ENCODE results near the gene SLC52A3. TPM values are rescaled to one million over a fixed set of nuclear protein-coding genes. Genes with fewer than 3 reads are reported as not detected.
"Not testable (repeated sequence)": the region's sequence is repeated elsewhere in the genome, so short reads cannot be mapped to it uniquely, and the experiment has no call there.

Gene SLC52A3
- total and polyA plus RNA-seq, 2 donors (not counting 3 experiments of a cell fraction or from before 2014, with no cell fraction given): not detected

- H3K4me3 ChIP-seq (replicated peaks in 1 of 3; ENCODE audit: insufficient read depth in 1 of 3, low read depth in 1 of 3, low read length in 3 of 3): no peak overlapping the region
- H3K9me1 ChIP-seq (replicated peaks; ENCODE audit: control insufficient read depth, extremely low read depth, insufficient read depth, low read length): no peaks in the 10 kb centered on the region
- H3K36me3 ChIP-seq (ENCODE audit: control insufficient read depth in 2 of 2, extremely low read depth in 1 of 2, insufficient read depth in 2 of 2, low read length in 2 of 2): no peaks in the 10 kb centered on the region
- no peak overlapping the region for H3K27ac ChIP-seq (ENCODE audit: insufficient read depth, low read depth, low read length)
- dilution Hi-C loops (cut with MboI; ENCODE audit: extremely low pct_ligation_motif_present, low sequenced_read_pairs) (no loop called here), intact Hi-C loops (cut with micrococcal nuclease) (no loop called here)
- no peaks in the 10 kb centered on the region for H4K20me1 ChIP-seq (replicated peaks; ENCODE audit: control insufficient read depth, extremely low read depth, insufficient read depth, low read length)
- H3K27me3 ChIP-seq (ENCODE audit: control insufficient read depth in 2 of 2, insufficient read depth in 2 of 2, low read length in 2 of 2): no peaks in the 10 kb centered on the region
- no peak overlapping the region for H3K9ac ChIP-seq (replicated peaks; ENCODE audit: extremely low read depth, insufficient read depth, low read length)
- H3K4me2 ChIP-seq (ENCODE audit: insufficient read depth, low read length): no peak overlapping the region
- no peak overlapping the region for H2AFZ ChIP-seq (ENCODE audit: low read depth, low read length)
- H3K9me3 ChIP-seq (replicated peaks; ENCODE audit: control insufficient read depth, insufficient read depth, low read length): no peaks in the 10 kb centered on the region
- BruUV-seq (replicated peaks): no TSS peak
- TF ChIP-seq FOS (IDR thresholded peaks at IDR 0.05; ENCODE audit: borderline replicate concordance, insufficient read depth, low read length) (no peak), MAX (IDR thresholded peaks at IDR 0.05; ENCODE audit: insufficient read depth, insufficient read length) (no peak), MYC (IDR thresholded peaks at IDR 0.05; ENCODE audit: low read depth, low read length) (no peak), JUN (IDR thresholded peaks at IDR 0.05; ENCODE audit: borderline replicate concordance, insufficient read depth, insufficient read length, low read depth) (no peak), POLR2A (IDR thresholded peaks at IDR 0.05; ENCODE audit: low read depth, low read length) (no peak), POLR2AphosphoS5 (IDR thresholded peaks at IDR 0.05; ENCODE audit: insufficient read depth, low read depth, low read length) (no peak)
- FAIRE-seq: no peak
- no peaks in the 10 kb centered on the region for H3K4me1 ChIP-seq (ENCODE audit: control insufficient read depth, extremely low read depth, insufficient read depth, low read length)
- H3K79me2 ChIP-seq (ENCODE audit: control insufficient read depth, insufficient read depth, low read length): no peaks in the 10 kb centered on the region
- ChIA-PET POLR2A (no interaction called here), CTCF (no interaction called here)
- DNase-seq (ENCODE audit: low read depth, low spot score): no peak
Measured at GRCh38 chr20:801678-802077, 33.4 kb upstream of the SLC52A3 start.

- intact Hi-C loops (cut with micrococcal nuclease); dilution Hi-C loops (cut with MboI; ENCODE audit: extremely low pct_ligation_motif_present, low sequenced_read_pairs); H3K79me2 ChIP-seq (ENCODE audit: control insufficient read depth, insufficient read depth, low read length): not testable (repeated sequence)
Measured at GRCh38 chr20:800026-800425, 31.7 kb upstream of the SLC52A3 start.

GRCh38 chr20:798746-799145 is 30.4 kb upstream of the SLC52A3 start:
- H3K79me2 ChIP-seq (ENCODE audit: control insufficient read depth, insufficient read depth, low read length); H3K9me3 ChIP-seq (replicated peaks; ENCODE audit: control insufficient read depth, insufficient read depth, low read length); H3K36me3 ChIP-seq (ENCODE audit: control insufficient read depth in 2 of 2, extremely low read depth in 1 of 2, insufficient read depth in 2 of 2, low read length in 2 of 2); H3K27me3 ChIP-seq (ENCODE audit: control insufficient read depth in 2 of 2, insufficient read depth in 2 of 2, low read length in 2 of 2); H3K9ac ChIP-seq (replicated peaks; ENCODE audit: extremely low read depth, insufficient read depth, low read length); H3K4me1 ChIP-seq (ENCODE audit: control insufficient read depth, extremely low read depth, insufficient read depth, low read length); dilution Hi-C loops (cut with MboI; ENCODE audit: extremely low pct_ligation_motif_present, low sequenced_read_pairs); DNase-seq (ENCODE audit: low read depth, low spot score); intact Hi-C loops (cut with micrococcal nuclease); BruUV-seq (replicated peaks); POLR2A ChIA-PET; H2AFZ ChIP-seq (ENCODE audit: low read depth, low read length); H3K9me1 ChIP-seq (replicated peaks; ENCODE audit: control insufficient read depth, extremely low read depth, insufficient read depth, low read length); H4K20me1 ChIP-seq (replicated peaks; ENCODE audit: control insufficient read depth, extremely low read depth, insufficient read depth, low read length); FAIRE-seq; H3K4me2 ChIP-seq (ENCODE audit: insufficient read depth, low read length); H3K27ac ChIP-seq (ENCODE audit: insufficient read depth, low read depth, low read length); H3K4me3 ChIP-seq (replicated peaks in 1 of 3; ENCODE audit: insufficient read depth in 1 of 3, low read depth in 1 of 3, low read length in 3 of 3): not testable (repeated sequence)
- CTCF ChIA-PET: interaction anchor here (1.9 kb wide), 1 partner anchor 20 kb away, joined by 6 read pairs; no protein-coding TSS in a partner anchor

More at GRCh38 chr20:800026-800425, 31.7 kb upstream of the SLC52A3 start:
- DNase-seq (ENCODE audit: low read depth, low spot score); H3K4me1 ChIP-seq (ENCODE audit: control insufficient read depth, extremely low read depth, insufficient read depth, low read length); H3K9ac ChIP-seq (replicated peaks; ENCODE audit: extremely low read depth, insufficient read depth, low read length); H3K4me3 ChIP-seq (replicated peaks in 1 of 3; ENCODE audit: insufficient read depth in 1 of 3, low read depth in 1 of 3, low read length in 3 of 3); H3K27ac ChIP-seq (ENCODE audit: insufficient read depth, low read depth, low read length); H3K9me1 ChIP-seq (replicated peaks; ENCODE audit: control insufficient read depth, extremely low read depth, insufficient read depth, low read length); H3K4me2 ChIP-seq (ENCODE audit: insufficient read depth, low read length); BruUV-seq (replicated peaks); H4K20me1 ChIP-seq (replicated peaks; ENCODE audit: control insufficient read depth, extremely low read depth, insufficient read depth, low read length); CTCF ChIA-PET; POLR2A ChIA-PET; H3K36me3 ChIP-seq (ENCODE audit: control insufficient read depth in 2 of 2, extremely low read depth in 1 of 2, insufficient read depth in 2 of 2, low read length in 2 of 2); H2AFZ ChIP-seq (ENCODE audit: low read depth, low read length); H3K27me3 ChIP-seq (ENCODE audit: control insufficient read depth in 2 of 2, insufficient read depth in 2 of 2, low read length in 2 of 2); H3K9me3 ChIP-seq (replicated peaks; ENCODE audit: control insufficient read depth, insufficient read depth, low read length); FAIRE-seq: not testable (repeated sequence)
